Stimulated activated CD8-positive, alpha-beta memory T cell treated with anti-CD3 and anti-CD28 coated beads, Interleukin-15, amount 100 ng/mL, for 1 hour (primary cell): ENCODE results near the gene PAPPA.

Experiments used
- DNase-seq: peaks from one replicate; pipeline ENCODE4 v3.0.0-alpha.2; 2020; ENCODE audit warnings: low read depth

PAPPA gene

DNA sequence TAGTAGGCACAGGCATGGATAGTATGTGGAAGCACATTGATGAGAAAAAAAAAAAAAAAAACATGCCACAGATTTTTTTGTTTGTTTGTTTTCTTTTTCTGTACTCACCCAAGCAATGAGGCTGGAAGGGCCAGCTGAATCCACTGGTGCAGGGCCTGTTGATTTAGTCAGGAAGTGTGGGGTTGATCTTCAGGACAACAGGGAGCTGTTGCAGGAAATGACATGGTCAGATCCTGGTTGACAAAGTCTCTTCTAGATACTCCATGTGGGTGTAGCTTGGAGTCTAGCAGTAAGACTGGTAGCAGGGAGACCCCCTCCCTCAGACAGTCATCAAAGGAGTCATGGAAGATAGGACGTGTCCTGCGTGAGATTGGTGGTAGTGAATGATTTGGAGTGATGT is 191.8 kb downstream of the PAPPA start:
- no peak for DNase-seq

DNA sequence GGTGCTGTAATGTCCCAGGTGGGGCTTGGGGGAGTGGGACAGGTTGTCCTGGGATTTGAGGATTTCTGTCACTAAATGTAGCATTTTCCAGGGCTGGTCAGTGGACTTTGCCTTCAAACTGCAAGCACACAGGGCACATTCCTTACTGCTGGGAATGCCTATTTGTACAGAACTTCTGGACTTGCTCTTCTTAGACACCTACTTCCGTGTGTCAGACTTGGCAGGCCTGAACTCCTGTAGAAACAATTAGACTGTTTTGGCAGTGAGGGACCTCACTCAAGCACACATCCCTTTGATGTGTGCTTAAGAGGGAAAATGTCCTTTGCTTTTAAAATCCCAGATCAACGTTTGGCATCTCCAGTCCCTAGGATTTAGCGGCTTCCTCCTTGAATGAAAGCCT is 192.2 kb downstream of the PAPPA start:
- no peak for DNase-seq

DNA sequence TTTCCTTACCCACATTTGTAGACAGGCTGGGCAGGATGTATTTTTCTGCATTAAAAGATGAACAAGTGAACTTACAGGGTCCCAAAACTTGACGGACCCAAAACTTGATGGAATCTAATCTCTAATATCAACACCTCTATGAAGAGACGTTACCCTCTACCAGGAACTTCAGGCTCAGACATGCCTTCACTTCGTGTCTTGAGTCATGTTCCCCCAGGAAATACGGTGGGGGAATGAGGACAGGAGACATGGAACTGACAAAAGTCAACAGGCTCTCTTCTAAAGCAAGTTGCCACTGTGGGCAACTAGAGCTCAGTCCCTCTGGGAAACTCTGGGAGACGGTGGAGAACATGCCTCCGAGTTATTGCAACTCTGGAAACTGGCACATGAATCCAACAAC is 196.1 kb downstream of the PAPPA start:
- no peak for DNase-seq

DNA sequence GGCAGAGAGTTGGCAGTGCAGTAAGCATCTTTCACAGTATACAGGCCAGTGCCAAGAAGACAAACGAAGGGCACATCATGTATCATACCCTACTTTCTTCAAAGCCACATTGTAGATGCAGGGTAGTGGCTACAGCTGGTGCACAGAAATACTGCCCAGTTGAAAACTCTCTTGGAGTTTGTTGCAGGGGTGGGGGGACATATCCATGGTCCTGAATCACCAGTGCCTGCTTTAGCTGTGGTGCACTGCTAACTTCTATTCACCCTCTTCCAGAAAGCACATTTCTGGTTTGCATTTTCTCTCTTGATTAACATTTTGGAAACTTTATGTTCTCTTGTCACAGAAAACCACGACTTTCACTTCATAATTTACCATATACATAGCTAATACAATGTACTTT is 196.6 kb downstream of the PAPPA start:
- DNase-seq, result no peak

DNA sequence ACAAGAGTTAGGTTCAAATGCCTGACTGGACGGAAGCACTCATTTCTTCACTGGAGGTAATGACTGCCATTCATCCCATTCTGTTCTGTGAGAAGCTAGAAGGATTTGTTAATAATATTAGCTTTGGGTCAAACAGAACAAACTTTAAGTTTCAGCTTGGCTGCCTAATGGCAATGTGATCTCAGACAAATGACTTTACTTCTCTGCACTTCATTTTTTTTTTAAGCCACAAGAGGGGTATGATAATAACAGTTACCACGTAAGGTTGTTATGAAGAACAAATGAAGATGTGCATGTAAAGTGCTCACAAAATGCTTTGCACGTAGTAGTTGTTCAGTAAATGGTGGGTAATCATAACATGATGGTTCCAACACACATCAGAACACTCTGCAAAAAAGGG is 199.4 kb downstream of the PAPPA start:
- no peak for DNase-seq

DNA sequence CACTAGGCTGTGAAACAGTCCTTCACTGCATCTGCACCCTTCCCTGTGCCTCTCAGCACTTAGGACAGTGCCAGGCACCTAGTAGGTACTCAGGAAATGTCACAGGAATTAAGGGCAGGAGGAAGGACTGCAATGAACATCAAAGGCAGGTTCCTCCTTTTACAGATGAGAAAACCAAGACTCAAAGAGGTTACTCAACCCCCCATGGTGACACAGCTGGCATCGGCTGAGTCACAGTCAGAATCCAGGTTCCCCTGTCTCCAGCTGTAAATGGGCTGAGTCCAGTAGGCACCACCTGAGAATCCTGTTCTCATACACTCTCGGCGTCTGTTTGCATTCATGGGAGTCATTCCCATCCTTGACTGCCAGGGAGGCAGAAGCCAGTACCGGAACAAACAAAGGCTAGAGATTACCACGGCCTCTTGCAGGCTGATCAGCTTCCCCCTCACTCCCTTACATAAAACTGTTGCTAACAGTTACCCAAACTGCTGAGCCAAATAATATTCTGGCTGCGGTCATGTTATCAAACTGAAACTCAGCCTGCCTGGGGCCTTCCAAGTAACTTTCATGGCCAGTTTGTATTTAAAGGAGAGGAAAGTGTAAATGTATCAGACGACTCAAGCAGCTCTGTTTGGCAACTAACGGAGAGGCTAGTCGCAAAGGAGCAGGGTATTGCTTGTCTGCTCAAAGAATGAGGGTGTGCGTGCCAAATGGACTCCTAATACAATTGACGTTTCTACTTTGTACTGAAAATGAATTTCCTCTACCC is 201.7 kb downstream of the PAPPA start:
- DNase-seq, result no peak

DNA sequence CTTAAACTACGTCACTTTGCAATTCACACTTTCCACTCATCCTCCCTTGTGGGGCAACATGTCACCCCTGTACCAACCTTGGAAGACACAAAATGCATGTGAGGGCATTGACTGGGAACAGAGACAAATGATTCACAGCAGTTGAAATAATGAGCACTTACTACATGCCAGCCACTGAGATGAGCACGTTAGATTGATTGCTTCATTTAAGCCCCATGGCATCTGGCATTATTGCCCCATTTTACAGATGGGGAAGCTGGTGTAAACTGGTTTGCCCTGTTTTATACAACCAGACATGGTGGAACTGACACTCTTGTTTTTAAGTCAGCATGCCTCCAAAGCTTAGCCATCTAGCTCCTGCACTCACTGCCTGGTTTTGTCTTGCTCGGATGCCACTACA is 204.7 kb downstream of the PAPPA start:
- DNase-seq, result no peak

DNA sequence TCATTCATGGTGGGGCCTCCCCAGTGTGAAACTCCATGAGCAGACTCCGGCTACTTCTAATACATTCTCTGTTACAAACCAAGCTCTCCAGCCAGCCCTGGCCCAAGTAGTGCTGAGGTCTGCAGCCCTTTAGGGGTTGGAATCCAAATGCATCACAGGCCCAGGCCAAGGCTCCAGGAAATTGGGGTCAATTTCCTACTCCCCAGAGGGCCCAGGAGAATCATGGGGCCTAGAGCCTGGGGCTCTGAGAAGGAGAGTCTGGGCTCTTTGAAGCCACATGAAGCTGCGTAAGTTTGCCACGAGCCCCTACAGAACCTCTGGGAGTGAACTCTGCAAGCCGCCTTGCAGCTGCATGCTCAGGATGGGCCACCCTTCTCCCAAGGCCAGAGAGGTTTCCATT is 206.4 kb downstream of the PAPPA start:
- no peak for DNase-seq

DNA sequence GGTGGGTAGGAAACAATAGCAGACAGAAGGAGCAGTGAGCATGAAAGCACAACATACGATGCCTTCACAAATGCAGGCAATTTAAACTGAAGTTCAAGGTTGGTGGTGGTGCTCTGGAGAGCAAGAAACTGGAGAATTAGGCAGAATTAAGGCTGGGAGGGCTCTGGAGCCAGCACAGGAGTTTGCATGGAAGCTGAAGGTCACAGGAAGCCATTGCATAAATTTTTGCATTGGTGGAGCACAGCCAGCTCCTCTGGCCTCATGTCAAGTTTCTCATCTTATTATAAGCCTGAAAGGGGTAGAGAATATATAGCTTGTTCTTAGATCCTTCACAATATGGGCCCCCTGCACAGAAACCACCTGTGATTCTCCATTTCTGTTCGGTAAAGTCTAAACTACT is 207.4 kb downstream of the PAPPA start:
- no peak for DNase-seq

DNA sequence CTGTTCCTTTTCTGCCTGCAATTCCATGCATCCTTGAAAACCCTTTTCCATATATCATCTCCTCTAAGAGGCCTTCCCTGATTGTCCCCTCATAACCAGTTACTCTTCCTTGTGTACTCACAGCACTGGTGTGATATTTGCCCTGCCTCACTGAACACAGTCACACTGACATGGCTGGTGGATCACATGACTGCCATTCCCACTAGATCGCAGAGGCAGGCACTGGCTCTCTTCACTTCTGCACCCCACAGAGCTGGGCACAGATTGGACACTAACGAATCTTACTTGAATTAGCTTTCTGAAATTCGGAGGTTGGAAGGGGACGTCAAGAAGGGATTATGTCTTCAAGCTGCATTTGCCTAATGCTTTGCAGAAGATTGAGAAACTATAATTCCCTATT is 208.0 kb downstream of the PAPPA start:
- DNase-seq, result no peak

DNA sequence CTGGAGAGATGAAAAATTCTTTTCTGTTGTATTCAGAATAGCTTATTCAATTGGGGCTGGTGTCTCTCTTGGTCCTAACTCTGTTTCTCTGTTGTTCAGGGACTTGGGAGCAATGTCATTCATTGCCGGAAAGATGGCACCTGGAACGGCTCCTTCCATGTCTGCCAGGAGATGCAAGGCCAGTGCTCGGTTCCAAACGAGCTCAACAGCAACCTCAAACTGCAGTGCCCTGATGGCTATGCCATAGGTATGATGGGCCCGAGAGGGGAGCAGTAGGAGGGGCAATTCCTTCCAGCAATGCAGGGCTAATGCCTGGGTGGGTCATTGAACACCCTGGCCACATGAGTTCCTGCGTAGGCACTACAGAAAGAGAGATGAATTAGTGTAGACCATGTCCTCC is 208.9 kb downstream of the PAPPA start:
- DNase-seq, result no peak

DNA sequence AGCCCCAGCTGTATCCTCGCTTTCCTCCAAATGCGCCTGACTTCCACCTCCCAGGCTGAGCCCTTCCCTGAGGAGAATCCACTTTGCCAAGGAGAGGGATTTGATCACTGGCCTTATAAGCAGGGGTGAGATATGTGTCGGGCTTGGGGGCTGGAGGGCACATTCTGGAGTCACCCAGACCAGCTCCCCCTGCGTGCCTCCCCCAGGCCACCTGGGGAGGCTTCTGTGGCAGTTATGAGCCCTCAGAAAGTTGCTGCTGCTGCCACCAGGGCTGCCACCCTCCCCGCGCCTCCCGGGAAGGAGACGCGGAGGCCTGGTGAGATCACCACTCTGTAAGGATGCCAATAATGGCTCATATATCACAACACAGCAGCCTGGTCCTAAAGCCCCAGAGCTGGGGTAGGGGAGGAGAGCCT is 211.5 kb downstream of the PAPPA start:
- DNase-seq, result no peak

DNA sequence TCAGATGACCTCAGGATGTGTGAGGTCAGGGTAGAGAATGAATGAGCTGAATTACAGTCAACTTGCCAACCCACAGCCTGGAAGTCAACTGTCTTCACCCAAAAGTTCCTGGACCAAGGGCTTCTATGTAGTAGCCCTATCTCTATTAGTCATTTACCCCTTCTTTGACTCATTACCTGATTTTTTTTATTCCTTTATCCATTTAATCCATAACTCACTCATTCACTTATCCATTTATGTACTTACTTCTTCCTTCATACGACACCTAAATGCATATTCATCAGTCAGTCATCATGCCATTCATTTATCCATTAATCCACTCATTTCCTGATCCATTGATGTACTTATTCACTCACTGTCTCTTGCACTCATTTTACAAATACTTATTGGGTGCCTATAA is 212.7 kb downstream of the PAPPA start:
- DNase-seq, result no peak

DNA sequence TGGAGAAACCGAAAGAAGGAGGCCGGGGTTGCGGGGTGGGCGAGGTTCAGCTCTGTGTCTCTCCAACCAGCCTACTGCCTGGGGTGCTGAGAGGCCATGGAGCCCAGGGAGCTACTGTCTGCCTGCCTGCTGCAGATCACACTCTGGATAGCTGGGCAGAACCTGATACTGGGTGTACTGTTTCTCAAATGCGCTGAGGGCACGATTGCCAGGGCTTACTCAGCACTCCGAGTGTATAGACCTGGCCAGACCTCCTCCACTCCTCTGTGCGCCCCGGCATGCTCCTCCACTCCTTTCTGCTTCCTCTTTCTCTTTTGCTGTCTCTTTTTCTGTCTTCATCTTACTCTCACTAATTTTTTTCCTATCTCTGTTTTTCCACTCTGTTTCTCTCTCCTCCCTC is 215.1 kb downstream of the PAPPA start:
- DNase-seq, result no peak

DNA sequence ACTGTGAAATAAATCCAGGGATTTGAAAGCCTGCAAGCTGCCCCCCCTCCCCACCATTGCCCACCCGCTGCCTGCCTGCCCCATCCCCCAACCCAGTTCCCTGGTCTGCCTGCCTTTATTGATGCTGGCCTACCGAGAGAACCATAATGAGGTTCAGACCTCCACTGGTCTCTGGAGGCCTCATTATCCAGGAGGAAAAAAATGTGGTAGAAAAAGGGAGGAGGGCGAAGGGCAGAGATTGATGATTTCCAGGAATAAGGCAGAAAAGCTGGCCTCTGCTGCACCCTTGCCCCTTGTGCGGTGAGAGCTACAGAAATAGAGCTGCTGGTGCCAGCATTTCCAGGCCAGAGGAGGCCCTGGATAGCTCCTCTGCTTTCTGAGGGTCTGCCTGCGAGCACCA is 216.1 kb downstream of the PAPPA start:
- DNase-seq, result no peak

DNA sequence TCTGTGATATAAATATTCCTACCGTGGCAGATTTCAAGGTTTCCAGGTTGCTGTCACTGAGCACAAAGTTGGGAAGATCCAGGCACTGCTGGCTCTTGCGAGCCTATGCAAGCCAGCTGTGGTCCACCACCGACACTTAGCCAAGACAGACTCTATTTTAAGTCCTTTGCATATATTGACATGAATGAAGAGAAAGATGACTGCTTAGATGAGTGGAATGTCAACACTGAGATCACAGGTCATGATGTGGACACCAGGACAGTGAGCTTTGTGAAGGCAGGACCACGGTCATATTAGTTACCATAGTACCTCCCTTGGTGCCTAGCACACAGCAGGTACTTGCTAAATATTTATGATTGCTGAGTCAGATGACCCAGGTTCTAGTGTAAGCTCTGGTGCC is 217.0 kb downstream of the PAPPA start:
- DNase-seq, result no peak

DNA sequence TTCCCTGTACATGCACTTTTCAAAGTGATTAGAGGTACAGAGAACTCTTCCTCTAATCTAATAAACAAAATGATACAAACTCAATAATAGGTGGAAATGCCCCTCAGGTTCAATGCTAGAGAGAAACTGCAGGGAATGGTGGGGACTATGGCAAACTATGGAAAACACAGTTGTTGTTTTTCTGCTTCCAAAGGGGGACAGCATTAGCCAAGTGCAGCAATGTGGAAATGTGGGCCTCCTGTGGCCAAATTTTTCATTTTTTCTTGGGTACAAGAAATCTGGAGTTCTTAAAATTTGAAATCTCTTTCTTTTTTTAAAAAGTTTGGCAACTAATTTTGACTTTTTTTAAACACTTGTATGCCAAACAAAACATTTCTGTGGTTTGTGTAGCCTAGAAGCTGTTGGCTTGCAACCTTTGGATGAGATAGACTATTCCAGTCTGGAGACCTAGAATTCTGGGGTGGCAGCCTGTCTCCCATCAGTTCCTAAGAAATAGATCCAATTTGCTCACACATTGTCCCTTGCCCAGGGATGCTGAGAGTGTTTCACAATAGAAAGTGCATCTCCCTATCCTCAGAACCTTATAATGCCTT is 218.6 kb downstream of the PAPPA start:
- DNase-seq, result no peak

DNA sequence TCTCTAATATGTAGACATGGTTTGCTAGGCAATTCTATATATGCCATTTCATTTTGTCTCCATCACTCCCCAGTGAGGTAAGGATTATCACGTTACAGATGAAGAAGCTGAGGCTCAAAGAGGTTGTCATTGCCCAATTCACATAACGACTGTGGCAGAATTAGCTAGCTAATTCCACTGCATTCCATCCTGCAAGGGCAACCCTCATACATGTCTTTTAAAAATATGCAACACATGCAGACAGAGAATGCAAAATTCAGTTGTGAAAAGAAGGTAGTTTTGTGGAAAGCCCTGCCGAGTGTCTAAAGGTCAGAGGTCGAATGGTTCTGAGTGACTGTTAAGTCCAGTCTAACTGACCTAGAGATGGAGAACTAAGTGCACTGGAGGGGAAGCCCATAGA is 219.2 kb downstream of the PAPPA start:
- DNase-seq, result no peak

DNA sequence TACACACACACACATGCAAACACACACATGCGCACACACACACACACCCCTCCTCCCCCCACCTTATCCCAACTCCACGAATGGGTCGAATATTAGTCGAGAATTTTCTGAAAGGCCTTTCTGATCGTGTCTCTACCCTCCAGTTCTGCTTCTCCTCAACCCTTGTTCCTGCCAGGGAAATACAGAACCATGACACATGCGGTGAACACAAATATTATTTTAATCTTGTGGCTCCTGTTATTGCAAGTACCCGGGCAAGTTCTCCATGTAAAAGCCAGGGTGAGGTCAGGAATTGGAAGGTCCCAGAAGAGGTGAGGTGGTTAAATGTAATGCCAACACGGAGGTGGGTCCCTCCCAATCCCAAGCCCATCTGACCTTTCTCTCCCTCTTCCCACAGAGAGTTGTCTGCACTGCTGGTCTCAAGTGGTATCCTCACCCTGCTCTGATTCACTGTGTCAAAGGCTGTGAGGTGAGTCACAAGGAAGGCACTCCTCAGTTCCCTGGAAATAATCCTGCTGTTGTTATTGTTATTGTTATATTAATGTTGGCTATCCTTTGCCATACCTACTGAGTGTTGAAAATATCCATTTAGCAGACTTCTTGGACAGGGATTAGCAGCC is 223.7 kb downstream of the PAPPA start:
- no peak for DNase-seq

DNA sequence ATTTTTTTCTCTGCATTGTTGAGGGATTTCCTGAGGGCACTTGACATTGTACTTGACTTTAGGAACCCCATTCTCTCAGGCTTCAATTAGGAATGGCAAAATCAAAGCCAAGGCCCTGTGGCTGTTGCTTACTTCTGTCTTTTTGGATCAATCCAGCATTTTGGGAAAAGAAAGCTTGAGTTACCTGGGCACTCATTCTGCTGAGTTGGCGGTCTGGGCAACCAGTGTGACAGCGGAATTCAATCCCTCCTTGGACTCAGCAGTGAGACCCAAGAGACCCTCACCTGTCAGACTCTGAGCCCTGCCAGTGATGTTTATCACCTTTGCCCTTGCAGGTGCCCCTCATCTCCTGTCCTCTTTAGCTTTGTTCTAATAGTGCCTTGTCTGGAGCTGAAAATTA is 225.3 kb downstream of the PAPPA start:
- DNase-seq, result no peak

DNA sequence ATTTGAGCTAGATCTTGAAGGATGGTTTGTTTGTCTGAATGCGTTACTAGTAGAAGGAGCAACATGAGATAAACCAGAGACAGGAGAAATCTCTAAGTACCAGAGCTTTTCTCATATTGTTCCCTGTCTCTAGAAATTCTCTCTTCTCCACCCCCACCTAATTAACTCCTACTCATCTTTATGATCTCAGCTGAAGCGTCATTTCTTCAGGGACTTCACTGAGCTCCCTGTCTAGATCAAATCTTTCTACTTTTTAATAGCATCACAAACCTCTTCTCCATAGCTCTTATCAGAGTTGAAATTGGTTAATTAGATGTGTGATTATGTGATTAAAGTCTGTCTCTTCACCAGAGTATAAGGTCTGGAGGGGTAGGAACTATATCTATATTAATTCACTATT is 226.2 kb downstream of the PAPPA start:
- no peak for DNase-seq

DNA sequence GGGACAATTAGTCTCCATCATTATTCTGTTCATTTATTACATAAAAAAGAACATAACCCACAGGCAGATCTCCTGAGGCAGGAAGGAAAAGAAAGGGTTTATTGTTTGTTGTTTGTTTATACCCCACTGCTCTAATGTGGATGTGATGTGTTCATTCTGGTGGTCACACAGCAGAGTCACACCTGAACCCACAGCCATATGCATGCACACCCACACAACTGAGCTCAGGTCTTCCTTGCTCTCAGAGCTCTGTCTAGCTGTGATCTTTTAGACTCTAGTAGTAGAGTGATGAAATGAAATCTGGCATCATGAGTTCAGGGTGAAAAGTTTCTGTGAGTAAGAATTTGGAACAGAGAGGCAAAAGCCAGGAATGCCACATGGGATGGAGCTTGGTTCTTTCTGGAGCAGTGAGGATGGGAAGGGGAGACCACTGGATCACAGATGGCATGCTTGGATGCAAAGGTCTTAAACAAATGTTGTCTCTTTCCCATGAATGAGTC is 227.0 kb downstream of the PAPPA start:
- DNase-seq, result no peak

DNA sequence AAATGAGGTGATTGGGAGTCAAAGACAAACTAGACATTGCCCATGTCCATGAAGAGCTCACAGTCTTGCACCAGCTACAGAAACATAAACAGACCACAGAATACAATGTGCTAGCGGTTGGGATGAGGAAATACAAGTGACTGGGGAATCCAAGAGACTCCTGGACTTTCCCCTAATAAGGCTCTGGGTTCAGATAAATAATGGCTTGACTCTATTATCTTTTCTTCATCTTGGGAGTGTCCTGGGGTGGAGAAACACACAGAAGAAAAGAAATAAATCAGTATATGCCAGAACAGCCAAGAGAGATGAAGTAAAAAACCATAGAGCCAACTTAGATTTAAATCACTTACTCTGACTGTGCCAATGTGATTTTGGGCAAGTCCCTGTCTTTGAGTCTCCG is 227.8 kb downstream of the PAPPA start:
- no peak for DNase-seq

DNA sequence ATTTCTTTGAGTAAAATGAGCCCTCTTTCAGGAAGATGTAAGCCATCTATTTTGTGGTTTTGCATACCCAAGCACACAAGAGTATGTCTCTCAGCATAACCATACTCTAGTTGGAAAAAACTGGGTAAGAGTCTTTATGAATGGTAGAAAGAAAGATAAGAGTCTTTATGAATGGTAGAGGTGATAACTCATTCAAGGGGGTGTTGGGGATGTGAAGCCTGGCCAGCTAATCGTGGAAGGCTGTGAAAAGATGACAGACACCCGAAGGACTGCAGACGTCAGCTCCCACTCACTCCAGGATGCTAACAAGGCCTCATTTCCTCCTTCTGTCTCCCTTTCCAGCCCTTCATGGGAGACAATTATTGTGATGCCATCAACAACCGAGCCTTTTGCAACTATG is 228.5 kb downstream of the PAPPA start:
- no peak for DNase-seq
